Activated CD4-positive, alpha-beta T cell treated with anti-CD3 and anti-CD28 coated beads, Interleukin-2, amount 50 U/mL, for 4 hours (primary cell): ENCODE measurements around the gene AMBP.

ENCODE experiments used
- DNase-seq, 2 experiments: peaks; one replicate each; pipeline ENCODE4 v3.0.0-alpha.2; 2020

AMBP gene

GRCh38 chr9:114072184-114073140 is 5.6 kb downstream of the AMBP start:
- no peak for DNase-seq

GRCh38 chr9:114071197-114071795 is 6.8 kb downstream of the AMBP start:
- DNase-seq = no peak

- DNase-seq = no peak
Observed at GRCh38 chr9:114070188-114071103, 7.7 kb downstream of the AMBP start.

- no peak for DNase-seq
Observed at GRCh38 chr9:114069476-114070187, 8.5 kb downstream of the AMBP start.

GRCh38 chr9:114065304-114065703 is 12.8 kb downstream of the AMBP start:
- no peak for DNase-seq

- DNase-seq = no peak
Observed at GRCh38 chr9:114061830-114062474, 16.1 kb downstream of the AMBP start.

GRCh38 chr9:114061292-114061691 is 16.8 kb downstream of the AMBP start:
- no peak for DNase-seq

GRCh38 chr9:114060711-114061110 is 17.4 kb downstream of the AMBP start:
- no peak for DNase-seq

GRCh38 chr9:114060070-114060469 is 18.0 kb downstream of the AMBP start:
- no peak for DNase-seq

- no peak for DNase-seq
Observed at GRCh38 chr9:114059047-114059803, 18.9 kb downstream of the AMBP start.

GRCh38 chr9:114058688-114059046 is 19.4 kb downstream of the AMBP start:
- no peak for DNase-seq

GRCh38 chr9:114057161-114057885 is 20.8 kb downstream of the AMBP start:
- DNase-seq = no peak

GRCh38 chr9:114056527-114056926 is 21.6 kb downstream of the AMBP start:
- DNase-seq = no peak

- DNase-seq = no peak
Observed at GRCh38 chr9:114055894-114056293, 22.2 kb downstream of the AMBP start.

- no peak for DNase-seq
Observed at GRCh38 chr9:114055061-114055460, 23.0 kb downstream of the AMBP start.

- no peak for DNase-seq
Observed at GRCh38 chr9:114054191-114054690, 23.9 kb downstream of the AMBP start.

GRCh38 chr9:114053246-114054005 is 24.7 kb downstream of the AMBP start:
- no peak for DNase-seq

GRCh38 chr9:114051706-114052105 is 26.4 kb downstream of the AMBP start:
- DNase-seq = no peak

GRCh38 chr9:114051281-114051680 is 26.8 kb downstream of the AMBP start:
- no peak for DNase-seq

- DNase-seq = no peak
Observed at GRCh38 chr9:114050646-114051045, 27.5 kb downstream of the AMBP start.
